ENCODE measurements around the gene FLNA.

Gene FLNA

DNA sequence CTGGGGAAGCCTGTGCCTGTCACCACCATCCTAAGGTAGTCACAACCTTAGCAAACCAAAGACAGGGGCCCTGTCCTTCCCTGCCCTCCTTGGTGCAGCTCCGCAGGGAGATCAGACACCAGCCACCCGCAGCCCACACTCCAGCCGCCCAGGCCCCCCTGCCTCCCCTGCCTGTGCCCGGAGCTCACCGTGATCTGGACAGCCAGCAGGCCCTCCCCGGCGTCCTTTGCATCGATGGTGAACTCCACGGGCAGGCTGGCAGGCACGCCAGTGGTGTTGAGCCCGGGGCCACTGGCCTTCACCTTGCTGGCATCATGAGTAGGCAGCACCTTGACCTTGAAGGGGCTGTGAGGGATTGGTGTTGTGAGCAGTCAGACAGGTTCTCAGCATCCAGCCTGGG, 16.4 kb downstream of the FLNA start:
- TF ChIP-seq CTCF (IDR thresholded peaks at IDR 0.05; ENCODE audit: extremely low read depth, missing control alignments) = no peak
- DNase-seq (ENCODE audit: low spot score) = no peak

- DNase-seq (ENCODE audit: low spot score) = no peak
- no peak for TF ChIP-seq CTCF (IDR thresholded peaks at IDR 0.05; ENCODE audit: extremely low read depth, missing control alignments)
Measured at GRCh38 chrX:154357205-154357604, 17.2 kb downstream of the FLNA start.

DNA sequence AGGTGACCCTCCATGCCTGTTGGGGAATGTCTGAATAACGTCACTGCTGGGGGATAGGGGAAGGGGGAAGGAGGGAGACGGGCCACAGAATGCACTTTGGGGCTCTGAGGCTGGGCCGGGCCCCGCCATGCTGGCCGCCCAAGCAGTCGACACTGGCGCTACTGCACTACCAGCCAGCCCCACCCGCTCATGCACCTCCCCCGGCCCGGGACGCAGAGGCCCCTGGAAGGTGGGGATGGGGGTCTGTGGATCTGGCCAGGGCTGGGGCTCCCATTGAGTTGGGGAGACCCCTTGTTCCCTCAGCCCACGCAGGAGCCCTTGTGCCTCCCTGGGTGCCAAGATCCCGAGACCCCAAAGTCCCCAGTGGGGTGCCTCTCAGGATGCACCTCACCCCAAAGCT, 17.8 kb downstream of the FLNA start:
- no peak for TF ChIP-seq CTCF (IDR thresholded peaks at IDR 0.05; ENCODE audit: extremely low read depth, missing control alignments)
- no peak for DNase-seq (ENCODE audit: low spot score)

DNA sequence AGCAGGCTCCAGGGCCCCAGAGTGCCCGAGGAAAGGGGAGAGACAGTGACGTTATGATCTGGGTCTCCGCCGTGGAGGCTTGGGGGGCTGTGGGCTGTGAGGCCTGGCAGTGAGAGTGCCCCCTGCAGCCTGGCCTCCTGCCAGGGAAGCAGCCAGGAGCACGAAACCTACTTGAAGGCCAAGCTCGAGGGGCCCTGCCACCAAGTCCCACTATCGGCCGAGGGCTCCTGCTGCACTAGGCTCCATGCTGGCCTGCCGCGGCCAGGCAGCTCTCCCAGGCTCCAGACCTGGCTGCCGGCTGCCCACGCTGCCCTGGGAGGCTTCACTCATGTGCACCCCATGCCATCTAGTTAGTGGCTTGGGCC, 18.7 kb downstream of the FLNA start:
- DNase-seq (ENCODE audit: low spot score) = no peak
- no peak for TF ChIP-seq CTCF (IDR thresholded peaks at IDR 0.05; ENCODE audit: extremely low read depth, missing control alignments)

DNA sequence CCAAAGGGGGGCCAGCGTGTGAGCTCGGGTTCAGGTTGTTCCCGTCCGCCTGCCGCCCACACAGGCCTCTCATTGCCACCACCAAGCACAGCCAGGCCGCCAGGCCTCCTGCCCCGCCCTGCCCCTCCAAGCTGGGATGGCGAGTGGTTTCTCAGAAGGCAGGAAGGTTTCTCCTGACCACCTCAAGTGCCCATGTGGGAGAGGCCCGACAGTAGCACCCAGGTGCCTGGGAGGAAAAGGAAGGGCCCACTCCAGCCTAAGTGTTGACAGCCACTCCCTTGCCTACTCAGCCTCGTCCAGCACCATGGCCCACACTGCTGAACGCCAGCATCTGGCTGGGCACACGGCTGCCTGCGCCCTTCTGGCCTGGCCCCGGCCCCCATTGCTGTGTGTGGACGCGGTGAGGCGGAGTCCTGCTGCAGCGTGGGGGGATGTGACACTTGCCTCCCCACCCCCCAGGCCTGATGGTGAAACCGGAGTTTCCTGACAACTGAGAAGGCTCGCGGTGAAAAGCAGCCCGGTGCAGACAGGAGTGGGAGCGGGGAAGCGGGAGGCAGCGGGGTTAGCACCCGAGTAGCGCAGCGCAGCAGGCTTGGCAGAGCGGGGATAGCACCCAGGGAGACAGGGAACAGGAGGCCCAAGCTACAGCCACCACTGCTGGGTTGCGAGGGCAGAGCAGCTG, 19.2 kb downstream of the FLNA start:
- TF ChIP-seq CTCF (IDR thresholded peaks at IDR 0.05; ENCODE audit: extremely low read depth, missing control alignments) = no peak
- DNase-seq (ENCODE audit: low spot score) = no peak

GRCh38 chrX:154354516-154354915, 19.9 kb downstream of the FLNA start:
- no peak for DNase-seq (ENCODE audit: low spot score)
- TF ChIP-seq CTCF (IDR thresholded peaks at IDR 0.05; ENCODE audit: extremely low read depth, missing control alignments) = no peak

- DNase-seq (ENCODE audit: low spot score) = no peak
- no peak for TF ChIP-seq CTCF (IDR thresholded peaks at IDR 0.05; ENCODE audit: extremely low read depth, missing control alignments)
Measured at GRCh38 chrX:154354013-154354412, 20.4 kb downstream of the FLNA start.

Data from GM20000 (cell line).